Measurements from ENCODE around the gene DNAI4. TPM values are rescaled to one million over a fixed set of nuclear protein-coding genes. Genes with fewer than 3 reads are reported as not detected.

The DNAI4 gene
- total RNA-seq, 1 experiment from 2014 or later, result 1.4 TPM

DNA sequence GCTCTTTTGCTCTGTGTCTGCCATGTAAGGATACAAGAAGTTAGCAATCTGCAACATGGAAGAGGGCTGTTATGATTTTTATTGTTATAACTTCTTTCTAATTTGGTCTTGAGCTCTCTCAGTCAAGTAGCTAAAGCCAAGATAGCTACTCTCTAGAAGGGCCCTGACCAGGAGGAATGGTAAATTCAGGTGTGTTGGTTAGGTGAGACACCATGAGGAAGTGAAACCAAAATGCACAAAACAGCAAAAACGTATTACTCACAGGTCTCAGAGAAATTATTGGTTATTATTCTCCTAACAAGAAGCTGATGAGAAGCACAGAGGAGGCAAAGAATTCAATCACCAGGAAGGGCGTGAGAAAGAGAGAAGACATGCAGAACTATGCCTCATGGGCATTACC is 71.8 kb downstream of the DNAI4 start:
- DNase-seq, result no peak
- Histone ChIP-seq H3K36me3 (ENCODE audit: control insufficient read depth, insufficient read depth, low read length) (no peaks in the 10 kb centered on the region), H3K27me3 (replicated peaks; ENCODE audit: control insufficient read depth, insufficient read depth, low read length) (no peaks in the 10 kb centered on the region), H3K4me3 (ENCODE audit: low read depth, low read length) (no peak overlapping the region), H3K9me3 (no peaks in the 10 kb centered on the region), H3K4me1 (no peaks in the 10 kb centered on the region)
- peaks cover 4% of the 10 kb centered on the region for H3K36me3 Mint-ChIP-seq (ENCODE audit: insufficient read depth, unreplicated experiment)
- CTCF ChIA-PET, result no interaction called here
- H3K4me3 Mint-ChIP-seq (ENCODE audit: unreplicated experiment), result no peak overlapping the region
- no peak overlapping the region for H3K27ac Mint-ChIP-seq (ENCODE audit: unreplicated experiment)
- H3K4me1 Mint-ChIP-seq (ENCODE audit: low read depth, unreplicated experiment), result no peaks in the 10 kb centered on the region
- POLR2A ChIA-PET, result no interaction called here
- TF ChIP-seq, protein P1, sequence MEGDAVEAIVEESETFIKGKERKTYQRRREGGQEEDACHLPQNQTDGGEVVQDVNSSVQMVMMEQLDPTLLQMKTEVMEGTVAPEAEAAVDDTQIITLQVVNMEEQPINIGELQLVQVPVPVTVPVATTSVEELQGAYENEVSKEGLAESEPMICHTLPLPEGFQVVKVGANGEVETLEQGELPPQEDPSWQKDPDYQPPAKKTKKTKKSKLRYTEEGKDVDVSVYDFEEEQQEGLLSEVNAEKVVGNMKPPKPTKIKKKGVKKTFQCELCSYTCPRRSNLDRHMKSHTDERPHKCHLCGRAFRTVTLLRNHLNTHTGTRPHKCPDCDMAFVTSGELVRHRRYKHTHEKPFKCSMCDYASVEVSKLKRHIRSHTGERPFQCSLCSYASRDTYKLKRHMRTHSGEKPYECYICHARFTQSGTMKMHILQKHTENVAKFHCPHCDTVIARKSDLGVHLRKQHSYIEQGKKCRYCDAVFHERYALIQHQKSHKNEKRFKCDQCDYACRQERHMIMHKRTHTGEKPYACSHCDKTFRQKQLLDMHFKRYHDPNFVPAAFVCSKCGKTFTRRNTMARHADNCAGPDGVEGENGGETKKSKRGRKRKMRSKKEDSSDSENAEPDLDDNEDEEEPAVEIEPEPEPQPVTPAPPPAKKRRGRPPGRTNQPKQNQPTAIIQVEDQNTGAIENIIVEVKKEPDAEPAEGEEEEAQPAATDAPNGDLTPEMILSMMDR (IDR thresholded peaks at IDR 0.05; ENCODE audit: insufficient read depth in 1 of 2, low read depth in 1 of 2, low read length in 1 of 2, severe bottlenecking in 1 of 2, unreplicated experiment in 1 of 2), result no peak
- BruUV-seq (replicated peaks), result no TSS peak
- intact Hi-C loops (cut with micrococcal nuclease; ENCODE audit: unreplicated experiment), result no loop called here
- H3K9me3 Mint-ChIP-seq (ENCODE audit: unreplicated experiment), result no peaks in the 10 kb centered on the region
- H3K27me3 Mint-ChIP-seq (ENCODE audit: insufficient read depth, unreplicated experiment), result peaks cover 2% of the 10 kb centered on the region

GRCh38 chr1:66850989-66851388 is 73.7 kb downstream of the DNAI4 start:
- Histone ChIP-seq H3K4me3 (ENCODE audit: low read depth, low read length) (no peak overlapping the region), H3K27me3 (replicated peaks; ENCODE audit: control insufficient read depth, insufficient read depth, low read length) (no peaks in the 10 kb centered on the region), H3K9me3 (no peaks in the 10 kb centered on the region), H3K36me3 (ENCODE audit: control insufficient read depth, insufficient read depth, low read length) (no peaks in the 10 kb centered on the region), H3K4me1 (no peaks in the 10 kb centered on the region)
- H3K9me3 Mint-ChIP-seq (ENCODE audit: unreplicated experiment), result no peaks in the 10 kb centered on the region
- no TSS peak for BruUV-seq (replicated peaks)
- H3K4me3 Mint-ChIP-seq (ENCODE audit: unreplicated experiment), result no peak overlapping the region
- H3K36me3 Mint-ChIP-seq (ENCODE audit: insufficient read depth, unreplicated experiment), result peaks cover 4% of the 10 kb centered on the region
- H3K27ac Mint-ChIP-seq (ENCODE audit: unreplicated experiment), result no peak overlapping the region
- DNase-seq, result no peak
- TF ChIP-seq, protein P1 (IDR thresholded peaks at IDR 0.05; ENCODE audit: insufficient read depth in 1 of 2, low read depth in 1 of 2, low read length in 1 of 2, severe bottlenecking in 1 of 2, unreplicated experiment in 1 of 2), result no peak
- H3K27me3 Mint-ChIP-seq (ENCODE audit: insufficient read depth, unreplicated experiment), result peaks cover 2% of the 10 kb centered on the region
- CTCF ChIA-PET, result no interaction called here
- intact Hi-C loops (cut with micrococcal nuclease; ENCODE audit: unreplicated experiment), result no loop called here
- POLR2A ChIA-PET, result no interaction called here
- H3K4me1 Mint-ChIP-seq (ENCODE audit: low read depth, unreplicated experiment), result no peaks in the 10 kb centered on the region

- CTCF ChIA-PET, result no interaction called here
- Mint-ChIP-seq H3K4me3 (ENCODE audit: unreplicated experiment) (no peak overlapping the region), H3K4me1 (ENCODE audit: low read depth, unreplicated experiment) (no peaks in the 10 kb centered on the region), H3K36me3 (ENCODE audit: insufficient read depth, unreplicated experiment) (peaks cover 4% of the 10 kb centered on the region), H3K27me3 (ENCODE audit: insufficient read depth, unreplicated experiment) (peaks cover 2% of the 10 kb centered on the region), H3K27ac (ENCODE audit: unreplicated experiment) (no peak overlapping the region), H3K9me3 (ENCODE audit: unreplicated experiment) (no peaks in the 10 kb centered on the region)
- BruUV-seq (replicated peaks), result no TSS peak
- POLR2A ChIA-PET, result no interaction called here
- no peak overlapping the region for H3K4me3 ChIP-seq (ENCODE audit: low read depth, low read length)
- H3K36me3 ChIP-seq (ENCODE audit: control insufficient read depth, insufficient read depth, low read length), result no peaks in the 10 kb centered on the region
- H3K9me3 ChIP-seq, result no peaks in the 10 kb centered on the region
- no peaks in the 10 kb centered on the region for H3K27me3 ChIP-seq (replicated peaks; ENCODE audit: control insufficient read depth, insufficient read depth, low read length)
- DNase-seq, result no peak
- TF ChIP-seq, protein P1 (IDR thresholded peaks at IDR 0.05; ENCODE audit: insufficient read depth in 1 of 2, low read depth in 1 of 2, low read length in 1 of 2, severe bottlenecking in 1 of 2, unreplicated experiment in 1 of 2), result no peak
- intact Hi-C loops (cut with micrococcal nuclease; ENCODE audit: unreplicated experiment), result no loop called here
- H3K4me1 ChIP-seq, result no peaks in the 10 kb centered on the region
Measured at GRCh38 chr1:66848193-66848592, 76.5 kb downstream of the DNAI4 start.

Measured in Caco-2 (cell line).